Measurements from ENCODE around the gene MYZAP.

MYZAP gene

DNA sequence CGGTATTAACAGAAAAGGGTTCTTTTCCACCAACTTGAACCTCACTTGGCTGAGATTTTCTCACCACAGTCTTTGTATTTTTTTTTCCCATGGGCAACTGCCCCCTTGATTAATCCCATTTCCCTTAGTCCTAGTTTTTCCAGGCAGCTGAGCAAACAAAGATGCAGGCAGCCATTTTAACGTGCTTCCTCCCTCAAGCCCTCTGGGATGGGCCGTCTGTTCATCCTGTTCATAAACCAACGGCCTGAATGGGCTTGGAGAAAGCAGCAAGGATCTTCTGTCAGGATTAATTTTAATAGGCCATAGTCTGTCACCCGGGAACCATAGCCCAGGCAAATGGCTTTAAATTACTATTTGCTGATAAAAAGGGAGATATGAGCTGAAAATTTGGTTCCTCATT, 104.4 kb downstream of the MYZAP start:
- Histone ChIP-seq H3K9me3 (no peaks in the 10 kb centered on the region), H3K4me1 (peaks cover 12% of the 10 kb centered on the region; the same call in 1 of the 2 replicates), H3K36me3 (no peaks in the 10 kb centered on the region), H3K4me3 (ENCODE audit: low read depth, low read length) (no peak overlapping the region), H3K27me3 (no peaks in the 10 kb centered on the region)
- peak; percentile 19 for DNase-seq
- no peak for TF ChIP-seq CTCF (IDR thresholded peaks at IDR 0.05; ENCODE audit: low read depth, low read length)

GRCh38 chr15:57697588-57697987, 105.9 kb downstream of the MYZAP start:
- no peak for TF ChIP-seq CTCF (IDR thresholded peaks at IDR 0.05; ENCODE audit: low read depth, low read length)
- no peaks in the 10 kb centered on the region for H3K9me3 ChIP-seq
- peaks cover 12% of the 10 kb centered on the region; the same call in 1 of the 2 replicates for H3K4me1 ChIP-seq
- H3K4me3 ChIP-seq (ENCODE audit: low read depth, low read length), result no peak overlapping the region
- H3K27me3 ChIP-seq, result no peaks in the 10 kb centered on the region
- no peak for DNase-seq
- H3K36me3 ChIP-seq, result no peaks in the 10 kb centered on the region

- Histone ChIP-seq H3K27me3 (no peaks in the 10 kb centered on the region), H3K4me3 (ENCODE audit: low read depth, low read length) (no peak overlapping the region), H3K4me1 (peaks cover 12% of the 10 kb centered on the region; the same call in 1 of the 2 replicates), H3K9me3 (no peaks in the 10 kb centered on the region), H3K36me3 (no peaks in the 10 kb centered on the region)
- no peak for TF ChIP-seq CTCF (IDR thresholded peaks at IDR 0.05; ENCODE audit: low read depth, low read length)
- no peak for DNase-seq
Observed at GRCh38 chr15:57698243-57698642, 106.5 kb downstream of the MYZAP start.

- Histone ChIP-seq H3K9me3 (no peaks in the 10 kb centered on the region), H3K27me3 (no peaks in the 10 kb centered on the region), H3K4me3 (ENCODE audit: low read depth, low read length) (no peak overlapping the region), H3K36me3 (no peaks in the 10 kb centered on the region), H3K4me1 (peaks cover 12% of the 10 kb centered on the region; the same call in 1 of the 2 replicates)
- no peak for DNase-seq
- TF ChIP-seq CTCF (IDR thresholded peaks at IDR 0.05; ENCODE audit: low read depth, low read length), result no peak
Observed at GRCh38 chr15:57698991-57699390, 107.3 kb downstream of the MYZAP start.

GRCh38 chr15:57703387-57703786, 111.7 kb downstream of the MYZAP start:
- H3K27me3 ChIP-seq, result no peaks in the 10 kb centered on the region
- no peak overlapping the region for H3K4me3 ChIP-seq (ENCODE audit: low read depth, low read length)
- H3K4me1 ChIP-seq, result peaks cover 4% of the 10 kb centered on the region
- H3K9me3 ChIP-seq, result no peaks in the 10 kb centered on the region
- TF ChIP-seq CTCF (IDR thresholded peaks at IDR 0.05; ENCODE audit: low read depth, low read length), result no peak
- H3K36me3 ChIP-seq, result peaks cover 4% of the 10 kb centered on the region; the same call in 1 of the 2 replicates
- DNase-seq, result no peak

- H3K9me3 ChIP-seq, result no peaks in the 10 kb centered on the region
- no peaks in the 10 kb centered on the region for H3K27me3 ChIP-seq
- TF ChIP-seq CTCF (IDR thresholded peaks at IDR 0.05; ENCODE audit: low read depth, low read length), result no peak
- H3K36me3 ChIP-seq, result peaks cover 9% of the 10 kb centered on the region
- DNase-seq, result no peak
- peaks cover 4% of the 10 kb centered on the region for H3K4me1 ChIP-seq
- H3K4me3 ChIP-seq (ENCODE audit: low read depth, low read length), result no peak overlapping the region
Observed at GRCh38 chr15:57704441-57704840, 112.7 kb downstream of the MYZAP start.

Data from BE2C (cell line).